Transverse colon (tissue), 4 donors: ENCODE results near the gene CBX2. TPM values are rescaled to one million over a fixed set of nuclear protein-coding genes. Genes with fewer than 3 reads are reported as not detected.

Experiments
- DNase-seq: peaks from one replicate; pipeline ENCODE4 v3.0.0-alpha.2; 2019
- H3K27ac ChIP-seq, 4 donors: fragments of 200-600 bp; sonication (generic); 2 replicates each; pipeline ENCODE4 v1.5.1; 2016 to 2018; ENCODE audit warnings: inconsistent platforms in 4 of 4
- H3K27me3 ChIP-seq: fragments of 200-600 bp; sonication (generic); 2 replicates; pipeline ENCODE4 v1.5.1; 2017; ENCODE audit warnings: inconsistent platforms
- H3K36me3 ChIP-seq, 4 donors: fragments of 200-600 bp; sonication (generic); 2 replicates each; pipeline ENCODE4 v1.5.1; 2017 to 2019; ENCODE audit warnings: inconsistent platforms in 4 of 4
- H3K4me1 ChIP-seq, 4 donors: fragments of 200-600 bp; sonication (generic); 2 replicates each; pipeline ENCODE4 v1.5.1; 2017 to 2020; ENCODE audit warnings: inconsistent platforms in 4 of 4
- H3K4me3 ChIP-seq, 4 donors: fragments of 200-600 bp; sonication (generic); 1 replicate in 1 of 4; 2 replicates in 3 of 4; pipeline versions ENCODE4 v1.5.1 to v1.6.1; 2017 to 2019; ENCODE audit warnings: inconsistent platforms in 4 of 4
- H3K9me3 ChIP-seq, 2 donors: fragments of 200-600 bp; sonication (generic); 2 replicates each; pipeline ENCODE4 v1.5.1; 2017 to 2019; ENCODE audit warnings: inconsistent platforms in 2 of 2
- CTCF ChIP-seq, 5 experiments: fragments of 200-600 bp in 3 of 5; fragments of 450-650 bp in 2 of 5; sonication (generic) in 3 of 5; IDR thresholded peaks; 1 replicate in 2 of 5; 2 replicates in 3 of 5; pipeline ENCODE4 v1.5.1; 2016 to 2017; ENCODE audit warnings: antibody characterized with exemption in 5 of 5, inconsistent platforms in 3 of 5, mild to moderate bottlenecking in 2 of 5, moderate library complexity in 1 of 5
- EP300 ChIP-seq: sonication (generic); formaldehyde crosslinking; IDR thresholded peaks from one replicate; pipeline ENCODE4 v1.6.1; 2017; ENCODE audit warnings: antibody characterized with exemption, low read depth
- POLR2A ChIP-seq: fragments of 450-650 bp; IDR thresholded peaks from one replicate; pipeline ENCODE4 v1.6.1; 2016; ENCODE audit warnings: antibody characterized with exemption, mild to moderate bottlenecking, moderate library complexity
- POLR2AphosphoS5 ChIP-seq, 3 donors: sonication (generic); formaldehyde crosslinking; IDR thresholded peaks; one replicate each; pipeline ENCODE4 v1.6.1; 2016; ENCODE audit warnings: antibody characterized with exemption in 3 of 3
- WGBS, 2 donors: methylation state at CpG; one replicate each; pipeline ENCODE4 v1.1.5; 2018; ENCODE audit warnings: low coverage in 1 of 2; 5-methylcytosine and 5-hydroxymethylcytosine counted together
- in situ Hi-C, 4 donors: fragments of 200-750 bp; cut with MboI; loops; one replicate each; pipeline versions ENCODE4 v1.15.0 to v1.15.1; 2017; ENCODE audit warnings: low sequenced_read_pairs in 3 of 4, low pct_ligation_motif_present in 1 of 4, low pct_unique_long_range_greater_than_20kb in 1 of 4
- intact Hi-C: fragments of 100-400 bp; cut with DNase I; formaldehyde crosslinking; loops from one replicate; pipeline ENCODE4 v1.15.1; 2023; ENCODE audit warnings: low total_unique reads
- total RNA-seq, 4 donors: library from RNA; depleted of rRNA; stranded (reverse); fragments of >200 nt; gene quantifications; one replicate each; pipeline ENCODE4 v1.1.0, GENCODE V29; 2016

CBX2 gene
- total RNA-seq, 4 donors from 2014 or later: 0.27 to 0.64 TPM; not detected in 2

GRCh38 chr17:79814127-79814973 lies 36.4 kb downstream of the CBX2 start:
- Histone ChIP-seq H3K9me3 (no peaks in the 10 kb centered on the region), H3K27me3 (peaks cover 85% of the 10 kb centered on the region), H3K27ac (no peak overlapping the region), H3K4me3 (peak overlapping the region in 2 of 4 donors; percentile 29 to 37), H3K4me1 (peaks cover 25 to 55% (median 53%) of the 10 kb centered on the region in 4 donors), H3K36me3 (no peaks in the 10 kb centered on the region)
- 28% methylated on average over 41 of the region's 43 CpGs; no CpG with 5 or more reads in 1 of the 2 donors for WGBS, 2 donors
- peak; percentile 9 for DNase-seq
- in situ Hi-C loops: loop anchor here in 2 of 4 donors (25.0 kb wide), 1 partner anchor 173 kb away; no protein-coding TSS in a partner anchor
- no peak for TF ChIP-seq EP300
- TF ChIP-seq CTCF (IDR thresholded peaks at IDR 0.05): no peak
- no peak for TF ChIP-seq POLR2A
- no peak for TF ChIP-seq POLR2AphosphoS5 (IDR thresholded peaks at IDR 0.05)
- intact Hi-C loops: no loop called here

GRCh38 chr17:79814974-79815835 lies 37.3 kb downstream of the CBX2 start:
- Histone ChIP-seq H3K27ac (no peak overlapping the region), H3K9me3 (no peaks in the 10 kb centered on the region), H3K27me3 (peaks cover 79% of the 10 kb centered on the region), H3K4me3 (peak overlapping the region in 2 of 4 donors; percentile 29 to 37), H3K4me1 (peaks cover 25 to 49% (median 46%) of the 10 kb centered on the region in 4 donors), H3K36me3 (no peaks in the 10 kb centered on the region)
- DNase-seq: peak; percentile 68
- WGBS, 2 donors: 2% methylated on average over 25 of the region's 96 CpGs; no CpG with 5 or more reads in 1 of the 2 donors
- in situ Hi-C loops: loop anchor here in 2 of 4 donors (25.0 kb wide), 1 partner anchor 172 kb away; no protein-coding TSS in a partner anchor
- intact Hi-C loops: no loop called here
- TF ChIP-seq POLR2A (no peak), EP300 (no peak), CTCF (IDR thresholded peaks at IDR 0.05) (no peak), POLR2AphosphoS5 (IDR thresholded peaks at IDR 0.05) (no peak)

GRCh38 chr17:79815836-79816461 lies 38.0 kb downstream of the CBX2 start:
- 88 to 100% methylated on average over 4 to 22 of the region's 41 CpGs for WGBS, 2 donors
- Histone ChIP-seq H3K4me3 (no peak overlapping the region), H3K27me3 (peaks cover 71% of the 10 kb centered on the region), H3K36me3 (no peaks in the 10 kb centered on the region), H3K4me1 (peaks cover 19 to 42% (median 40%) of the 10 kb centered on the region in 4 donors), H3K27ac (no peak overlapping the region), H3K9me3 (no peaks in the 10 kb centered on the region)
- DNase-seq: no peak
- in situ Hi-C loops: loop anchor here in 2 of 4 donors (25.0 kb wide), 1 partner anchor 171 kb away; no protein-coding TSS in a partner anchor
- no peak for TF ChIP-seq CTCF (IDR thresholded peaks at IDR 0.05)
- TF ChIP-seq POLR2AphosphoS5 (IDR thresholded peaks at IDR 0.05): no peak
- TF ChIP-seq EP300: no peak
- no peak for TF ChIP-seq POLR2A
- intact Hi-C loops: no loop called here
